H1 (cell line): Measurements from ENCODE around the gene IRF8. TPM values are rescaled to one million over a fixed set of nuclear protein-coding genes. Genes with fewer than 3 reads are reported as not detected.

Experiments
- polyA plus RNA-seq, 7 experiments: library from polyadenylated mRNA; depleted of rRNA in 3 of 7; stranded (reverse) in 5 of 7; unstranded in 2 of 7; fragments of >200 nt in 5 of 7; fragments of 200-250 nt in 2 of 7; gene quantifications; 1 replicate in 5 of 7; 2 replicates in 1 of 7; 4 replicates in 1 of 7; pipeline versions ENCODE4 v1.2.1 to v1.2.3, GENCODE V29; 2011 to 2013; ENCODE audit warnings: missing spikeins in 2 of 7, mixed read lengths in 2 of 7
- total RNA-seq: library from RNA; stranded (reverse); fragmentation: NEBNext Ultra II Directional; extraction: Animal tissue kit (Norgen Biotek cat#: 25700); gene quantifications from 2 replicates; pipeline ENCODE4 v1.2.1, GENCODE V29; 2021
- TF ChIP-seq, protein P1 (sequence below): IDR thresholded peaks from 2 replicates; pipeline ENCODE4 v1.6.1; 2012; ENCODE audit warnings: low read length, inconsistent platforms
- TF ChIP-seq, protein P2 (sequence below): IDR thresholded peaks from 2 replicates; pipeline ENCODE4 v1.6.1; 2012; ENCODE audit warnings: inconsistent platforms

IRF8 gene
- total and polyA plus RNA-seq, 2 of the 8 experiments (the other 6 are each of a cell fraction or from before 2014, with no cell fraction given), result 0.35 to 2.0 TPM

GRCh38 chr16:85853547-85854545 lies 45.1 kb upstream of the IRF8 start (continued):
- TF ChIP-seq, protein P1, sequence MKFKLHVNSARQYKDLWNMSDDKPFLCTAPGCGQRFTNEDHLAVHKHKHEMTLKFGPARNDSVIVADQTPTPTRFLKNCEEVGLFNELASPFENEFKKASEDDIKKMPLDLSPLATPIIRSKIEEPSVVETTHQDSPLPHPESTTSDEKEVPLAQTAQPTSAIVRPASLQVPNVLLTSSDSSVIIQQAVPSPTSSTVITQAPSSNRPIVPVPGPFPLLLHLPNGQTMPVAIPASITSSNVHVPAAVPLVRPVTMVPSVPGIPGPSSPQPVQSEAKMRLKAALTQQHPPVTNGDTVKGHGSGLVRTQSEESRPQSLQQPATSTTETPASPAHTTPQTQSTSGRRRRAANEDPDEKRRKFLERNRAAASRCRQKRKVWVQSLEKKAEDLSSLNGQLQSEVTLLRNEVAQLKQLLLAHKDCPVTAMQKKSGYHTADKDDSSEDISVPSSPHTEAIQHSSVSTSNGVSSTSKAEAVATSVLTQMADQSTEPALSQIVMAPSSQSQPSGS, result no peak
- TF ChIP-seq, protein P2, sequence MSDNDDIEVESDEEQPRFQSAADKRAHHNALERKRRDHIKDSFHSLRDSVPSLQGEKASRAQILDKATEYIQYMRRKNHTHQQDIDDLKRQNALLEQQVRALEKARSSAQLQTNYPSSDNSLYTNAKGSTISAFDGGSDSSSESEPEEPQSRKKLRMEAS, result no peak
